IMR-90 (cell line): Measurements from ENCODE around the gene TRAPPC4. TPM values are rescaled to one million over a fixed set of nuclear protein-coding genes. Genes with fewer than 3 reads are reported as not detected.
A peak's percentile ranks its signal among the peaks of the same experiment; 100 is the strongest.

Experiments
- ATAC-seq: fragments of 200-7000 bp; cut with Tn5 transposase; 2 replicates; pipeline ENCODE4 v1.9.1; 2020; ENCODE audit warnings: low read depth, mild to moderate bottlenecking, moderate library complexity
- BruUV-seq: library from RNA; stranded (reverse); fragments of 400-500 nt; replicated peaks from 2 replicates; lab custom pipeline; 2021; lab: Mats Ljungman, UMichigan
- CTCF ChIA-PET: fragments of 300-600 bp; formaldehyde crosslinking; extraction: SDS; loops from one replicate; lab custom pipeline; 2021; ENCODE audit warnings: antibody characterized with exemption; lab: Yijun Ruan, JAX
- POLR2A ChIA-PET: fragments of 300-600 bp; sonication (Branson Sonifier 250); formaldehyde crosslinking; loops from one replicate; lab custom pipeline; 2022; ENCODE audit warnings: antibody characterized with exemption; ENCODE audit not compliant: unreplicated experiment; lab: Charles Lee
- DNase-seq: peaks from one replicate; pipeline ENCODE4 v3.0.0; 2013
- H2AFZ ChIP-seq: replicated peaks from 2 replicates; pipeline ENCODE3; 2013; ENCODE audit warnings: low read length, mild to moderate bottlenecking; ENCODE audit not compliant: poor library complexity
- H2AK5ac ChIP-seq: 2 replicates; pipeline ENCODE4 v1.6.1; 2013; ENCODE audit warnings: low read depth, low read length, inconsistent platforms
- H2AK9ac ChIP-seq: replicated peaks from 2 replicates; pipeline ENCODE3; 2013; ENCODE audit warnings: mild to moderate bottlenecking, low read depth, low read length, moderate library complexity; ENCODE audit not compliant: poor library complexity
- H2BK120ac ChIP-seq: 2 replicates; pipeline ENCODE4 v1.6.1; 2013; ENCODE audit warnings: low read depth, low read length, inconsistent platforms
- H2BK15ac ChIP-seq: 3 replicates; pipeline ENCODE4 v1.6.1; 2013; ENCODE audit warnings: low read depth, low read length, inconsistent platforms
- H2BK20ac ChIP-seq: 2 replicates; pipeline ENCODE4 v1.6.1; 2013; ENCODE audit warnings: low read depth, mild to moderate bottlenecking, inconsistent platforms, low read length, moderate library complexity
- H2BK5ac ChIP-seq: 2 replicates; pipeline ENCODE4 v1.6.1; 2013; ENCODE audit warnings: mild to moderate bottlenecking, low read depth, low read length, inconsistent platforms; ENCODE audit not compliant: poor library complexity, severe bottlenecking
- H3K14ac ChIP-seq: replicated peaks from 2 replicates; pipeline ENCODE4 v1.6.1; 2013; ENCODE audit warnings: low read depth, low read length, inconsistent platforms
- H3K18ac ChIP-seq: 2 replicates; pipeline ENCODE4 v1.6.1; 2013; ENCODE audit warnings: low read depth, low read length, control low read depth
- H3K23ac ChIP-seq: 2 replicates; pipeline ENCODE4 v1.6.1; 2013; ENCODE audit warnings: low read depth, low read length, inconsistent platforms
- H3K27ac ChIP-seq: 2 replicates; pipeline ENCODE4 v1.5.1; 2013; ENCODE audit warnings: mild to moderate bottlenecking, control low read depth, low read length; ENCODE audit not compliant: insufficient read depth
- H3K27me3 ChIP-seq: 2 replicates; pipeline ENCODE4 v1.6.1; 2013; ENCODE audit warnings: low read length; ENCODE audit not compliant: control insufficient read depth, insufficient read depth
- H3K36me3 ChIP-seq: 2 replicates; pipeline ENCODE4 v1.6.1; 2013; ENCODE audit warnings: low read length, mixed read lengths; ENCODE audit not compliant: control insufficient read depth, insufficient read depth
- H3K4ac ChIP-seq: 2 replicates; pipeline ENCODE4 v1.6.1; 2013; ENCODE audit warnings: low read depth, low read length, inconsistent platforms
- H3K4me1 ChIP-seq: 2 replicates; pipeline ENCODE4 v1.6.1; 2013; ENCODE audit warnings: low read length, mixed read lengths; ENCODE audit not compliant: control insufficient read depth, insufficient read depth
- H3K4me2 ChIP-seq: 2 replicates; pipeline ENCODE4 v1.6.1; 2013; ENCODE audit warnings: low read depth, mild to moderate bottlenecking, control low read depth, low read length, moderate library complexity
- H3K4me3 ChIP-seq: 2 replicates; pipeline ENCODE4 v1.5.1; 2013; ENCODE audit warnings: low read depth, mild to moderate bottlenecking, control low read depth, low read length, moderate library complexity; ENCODE audit not compliant: insufficient read depth
- H3K56ac ChIP-seq: 2 replicates; pipeline ENCODE4 v1.6.1; 2013; ENCODE audit warnings: low read length, inconsistent platforms; ENCODE audit not compliant: insufficient read depth; ENCODE audit errors: extremely low read depth
- H3K79me1 ChIP-seq, 2 experiments: 2 replicates each; pipeline ENCODE4 v1.6.1; 2013; ENCODE audit warnings: low read length in 2 of 2, inconsistent platforms in 1 of 2, low read depth in 1 of 2
- H3K9ac ChIP-seq: 2 replicates; pipeline ENCODE4 v1.6.1; 2013; ENCODE audit warnings: low read depth, low read length, control low read depth
- H3K9me1 ChIP-seq: 2 replicates; pipeline ENCODE4 v1.6.1; 2013; ENCODE audit warnings: low read length, inconsistent platforms; ENCODE audit not compliant: insufficient read depth
- H3K9me3 ChIP-seq: 2 replicates; pipeline ENCODE4 v1.6.1; 2013; ENCODE audit warnings: low read length; ENCODE audit not compliant: control insufficient read depth, insufficient read depth
- H4K20me1 ChIP-seq: 2 replicates; pipeline ENCODE4 v1.6.1; 2013; ENCODE audit warnings: low read length, inconsistent platforms; ENCODE audit not compliant: insufficient read depth
- H4K5ac ChIP-seq: 2 replicates; pipeline ENCODE4 v1.6.1; 2013; ENCODE audit warnings: mild to moderate bottlenecking, low read depth, low read length, control low read depth
- H4K8ac ChIP-seq, 2 experiments: 2 replicates each; pipeline ENCODE4 v1.6.1; 2013; ENCODE audit warnings: low read depth in 2 of 2, low read length in 2 of 2, control low read depth in 1 of 2, inconsistent platforms in 1 of 2
- H4K91ac ChIP-seq: 2 replicates; pipeline ENCODE4 v1.6.1; 2013; ENCODE audit warnings: low read depth, low read length, inconsistent platforms; ENCODE audit not compliant: insufficient read depth
- BHLHE40 ChIP-seq: fragments of 150-350 bp; IDR thresholded peaks from 2 replicates; pipeline ENCODE4 v1.6.1; 2016; ENCODE audit warnings: mild to moderate bottlenecking, low read depth, low read length
- CHD1 ChIP-seq: IDR thresholded peaks from 2 replicates; pipeline ENCODE4 v1.6.1; 2012; ENCODE audit warnings: low read depth, low read length, improper control_type of control experiment
- FOS ChIP-seq: fragments of 150-350 bp; IDR thresholded peaks from 2 replicates; pipeline ENCODE4 v1.6.1; 2016; ENCODE audit warnings: low read depth, low read length
- POLR2A ChIP-seq: IDR thresholded peaks from 2 replicates; pipeline ENCODE4 v1.6.1; 2012; ENCODE audit warnings: mild to moderate bottlenecking, low read depth, low read length
- RAD21 ChIP-seq: IDR thresholded peaks from 2 replicates; pipeline ENCODE4 v1.6.1; 2012; ENCODE audit warnings: low read length, improper control_type of control experiment
- WGBS, 2 experiments: methylation state at CpG; one replicate each; pipeline versions ENCODE4 v1.1.5 to v1.1.7; 2013; ENCODE audit warnings: missing lambda C conversion rate in 2 of 2; ENCODE audit not compliant: insufficient read length in 1 of 2; ENCODE audit errors: extremely low coverage in 2 of 2; 5-methylcytosine and 5-hydroxymethylcytosine counted together
- dilution Hi-C: fragments of 300-500 bp; cut with HindIII; formaldehyde crosslinking; loops from one replicate; pipeline ENCODE4 v1.14.3; 2018; ENCODE audit warnings: low sequenced_read_pairs; ENCODE audit not compliant: unreplicated experiment
- in situ Hi-C: fragments of 300-500 bp; cut with MboI; formaldehyde crosslinking; loops from 3 replicates; pipeline ENCODE4 v1.14.3; 2019; ENCODE audit warnings: low sequenced_read_pairs, inconsistent platforms, mixed read lengths
- intact Hi-C: fragments of 100-400 bp; cut with micrococcal nuclease; formaldehyde crosslinking; loops from 2 replicates; pipeline ENCODE4 v1.10.0; 2022
- polyA plus RNA-seq, 3 experiments: library from polyadenylated mRNA; depleted of rRNA; stranded (reverse); fragments of >200 nt; gene quantifications; 2 replicates each; pipeline ENCODE4 v1.2.3, GENCODE V29; 2012; ENCODE audit warnings: low replicate concordance in 1 of 3
- total RNA-seq: library from RNA; depleted of rRNA; stranded (reverse); fragments of >200 nt; gene quantifications from 2 replicates; pipeline ENCODE4 v1.2.3, GENCODE V29; 2012
- TF ChIP-seq, protein P1 (sequence below): fragments of 150-350 bp; IDR thresholded peaks from 2 replicates; pipeline ENCODE4 v1.6.1; 2017; ENCODE audit warnings: mild to moderate bottlenecking, antibody characterized with exemption, low read length, low read depth

The TRAPPC4 gene
- total and polyA plus RNA-seq, 2 of the 4 experiments (the other 2 are of a cell fraction): 102 to 162 TPM

DNA sequence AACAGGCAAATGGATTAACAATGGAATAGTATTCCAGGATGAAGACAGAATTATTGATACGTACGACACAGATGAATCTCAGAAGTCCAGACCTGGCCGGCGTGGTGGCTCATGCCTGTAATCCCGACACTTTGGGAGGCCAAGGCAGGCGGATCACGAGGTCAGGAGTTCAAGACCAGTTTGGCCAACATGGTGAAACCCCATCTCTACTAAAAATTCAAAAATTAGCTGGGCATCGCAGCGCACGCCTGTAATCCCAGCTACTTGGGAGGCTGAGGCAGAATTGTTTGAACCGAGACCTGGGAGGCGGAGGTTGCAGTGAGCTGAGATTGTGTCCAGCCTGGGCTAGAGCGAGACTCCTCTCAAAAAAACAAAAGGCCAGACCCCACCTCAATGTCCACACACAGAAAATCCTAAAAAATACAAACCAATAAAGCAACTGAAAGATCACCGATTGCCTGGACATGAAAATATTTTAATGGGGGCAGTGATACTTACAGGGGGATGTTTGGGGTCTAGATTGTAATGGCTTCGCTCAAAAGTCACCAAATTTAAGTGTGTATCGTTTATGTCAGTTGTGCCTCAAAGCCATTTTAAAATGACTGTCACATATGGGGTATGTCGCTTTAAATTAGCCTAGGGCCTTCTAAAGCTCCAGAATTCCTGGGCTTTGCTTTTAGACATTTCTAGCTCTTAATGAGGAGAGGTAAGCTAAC, 4.2 kb upstream of the TRAPPC4 start:
- peaks cover 12 to 58% of the 10 kb centered on the region in 2 experiments; a peak in 2 of 4 replicates for H3K79me1 ChIP-seq
- H3K9ac ChIP-seq: no peak overlapping the region
- H3K56ac ChIP-seq: no peak overlapping the region
- ChIA-PET POLR2A (interaction anchor here (0.6 kb wide), 1 partner anchor 455 kb away, joined by 8 read pairs; no protein-coding TSS in a partner anchor), CTCF (interaction anchor here (0.6 kb wide), 1 partner anchor 314 kb away, joined by 5 read pairs; no protein-coding TSS in a partner anchor)
- WGBS, 2 experiments: 100% methylated on average over 4 of the region's 17 CpGs; no CpG with 5 or more reads in 1 of the 2 experiments
- H3K4me3 ChIP-seq: no peak overlapping the region
- H3K27ac ChIP-seq: no peak overlapping the region
- no peak overlapping the region for H2BK120ac ChIP-seq
- ATAC-seq (no peak), DNase-seq (no peak)
- in situ Hi-C loops: no loop called here
- H3K9me1 ChIP-seq: no peaks in the 10 kb centered on the region
- H3K23ac ChIP-seq: no peak overlapping the region
- TF ChIP-seq POLR2A (peak; percentile 20; the same call in 1 of the 2 replicates), FOS (no peak), RAD21 (no peak), CHD1 (no peak), BHLHE40 (no peak)
- TF ChIP-seq, protein P1, sequence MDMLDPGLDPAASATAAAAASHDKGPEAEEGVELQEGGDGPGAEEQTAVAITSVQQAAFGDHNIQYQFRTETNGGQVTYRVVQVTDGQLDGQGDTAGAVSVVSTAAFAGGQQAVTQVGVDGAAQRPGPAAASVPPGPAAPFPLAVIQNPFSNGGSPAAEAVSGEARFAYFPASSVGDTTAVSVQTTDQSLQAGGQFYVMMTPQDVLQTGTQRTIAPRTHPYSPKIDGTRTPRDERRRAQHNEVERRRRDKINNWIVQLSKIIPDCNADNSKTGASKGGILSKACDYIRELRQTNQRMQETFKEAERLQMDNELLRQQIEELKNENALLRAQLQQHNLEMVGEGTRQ: no peak
- H3K36me3 ChIP-seq: peaks cover 42% of the 10 kb centered on the region
- H2AK5ac ChIP-seq: no peak overlapping the region
- H2BK20ac ChIP-seq: no peak overlapping the region
- no peak overlapping the region for H4K8ac ChIP-seq
- dilution Hi-C loops: no loop called here
- H3K27me3 ChIP-seq: no peaks in the 10 kb centered on the region
- no TSS peak for BruUV-seq
- H3K4me2 ChIP-seq: no peak overlapping the region
- no peak overlapping the region for H2BK5ac ChIP-seq
- no peak overlapping the region for H3K18ac ChIP-seq
- peaks cover 1% of the 10 kb centered on the region; the same call in 1 of the 2 replicates for H3K4me1 ChIP-seq
- H4K91ac ChIP-seq: no peak overlapping the region
- H4K5ac ChIP-seq: no peak overlapping the region
- intact Hi-C loops: no loop called here
- no peak overlapping the region for H3K14ac ChIP-seq
- no peak overlapping the region for H2BK15ac ChIP-seq
- H2AFZ ChIP-seq: no peak overlapping the region
- H4K20me1 ChIP-seq: peaks cover 33% of the 10 kb centered on the region
- no peak overlapping the region for H2AK9ac ChIP-seq
- H3K9me3 ChIP-seq: no peaks in the 10 kb centered on the region
- H3K4ac ChIP-seq: no peak overlapping the region
